HCT116 (cell line): ENCODE measurements around the gene MTCP1.
A peak's percentile ranks its signal among the peaks of the same experiment; 100 is the strongest.

Source experiments
- ATF3 ChIP-seq: IDR thresholded peaks from 2 replicates; pipeline ENCODE4 v1.6.1; 2012
- CBX3 ChIP-seq: IDR thresholded peaks from 2 replicates; pipeline ENCODE4 v1.6.1; 2012; ENCODE audit warnings: low read depth
- CTCF ChIP-seq, 3 experiments: fragments of 200-600 bp in 1 of 3; sonication (generic) in 1 of 3; IDR thresholded peaks in 2 of 3; conservative IDR thresholded peaks in 1 of 3; 2 replicates each; pipeline ENCODE4 v1.5.1; 2012 to 2017; ENCODE audit warnings: low read depth in 2 of 3, low read length in 2 of 3, antibody characterized with exemption in 1 of 3, borderline replicate concordance in 1 of 3, control low read depth in 1 of 3, mild to moderate bottlenecking in 1 of 3, mixed read lengths in 1 of 3, mixed run types in 1 of 3, moderate library complexity in 1 of 3; ENCODE audit not compliant: insufficient read depth in 1 of 3
- EGR1 ChIP-seq: IDR thresholded peaks from 2 replicates; pipeline ENCODE4 v1.6.1; 2012; ENCODE audit warnings: low read depth
- EZH2phosphoT487 ChIP-seq: fragments of 200-600 bp; IDR thresholded peaks from 2 replicates; pipeline ENCODE4 v1.6.1; 2018; ENCODE audit warnings: antibody characterized with exemption, borderline replicate concordance
- POLR2A ChIP-seq: IDR thresholded peaks from 2 replicates; pipeline ENCODE4 v1.7.0; 2011; ENCODE audit warnings: borderline replicate concordance; ENCODE audit not compliant: insufficient read depth, insufficient read length; ENCODE audit errors: extremely low read depth
- POLR2AphosphoS5 ChIP-seq: IDR thresholded peaks from 2 replicates; pipeline ENCODE4 v1.6.1; 2011; ENCODE audit warnings: mild to moderate bottlenecking, low read depth, low read length, moderate library complexity
- RAD21 ChIP-seq: IDR thresholded peaks from 2 replicates; pipeline ENCODE4 v1.6.1; 2012; ENCODE audit warnings: low read depth, mild to moderate bottlenecking
- REST ChIP-seq: IDR thresholded peaks from 2 replicates; pipeline ENCODE4 v1.6.1; 2012; ENCODE audit warnings: low read depth
- SP1 ChIP-seq: IDR thresholded peaks from 2 replicates; pipeline ENCODE4 v1.6.1; 2012; ENCODE audit warnings: low read depth
- SRF ChIP-seq: IDR thresholded peaks from 2 replicates; pipeline ENCODE4 v1.6.1; 2012; ENCODE audit warnings: low read depth
- TCF7L2 ChIP-seq: IDR thresholded peaks from 2 replicates; pipeline ENCODE4 v1.7.0; 2011; ENCODE audit warnings: borderline replicate concordance, inconsistent platforms; ENCODE audit not compliant: insufficient read depth, insufficient read length; ENCODE audit errors: extremely low read depth
- YY1 ChIP-seq: IDR thresholded peaks from 2 replicates; pipeline ENCODE4 v1.6.1; 2011; ENCODE audit warnings: low read length, low read depth, moderate library complexity, mild to moderate bottlenecking; ENCODE audit not compliant: insufficient replicate concordance; ENCODE audit errors: extremely low read depth
- ZBTB33 ChIP-seq: IDR thresholded peaks from 2 replicates; pipeline ENCODE4 v1.6.1; 2011; ENCODE audit warnings: mild to moderate bottlenecking, low read length, moderate library complexity; ENCODE audit not compliant: insufficient replicate concordance; ENCODE audit errors: extremely low read depth

- TF ChIP-seq POLR2A (peak; percentile 58), SP1 (no peak; the same call in 1 of the 2 replicates), CTCF (IDR thresholded peaks at IDR 0.05 in 2 of 3, conservative IDR thresholded peaks at IDR 0.05 in 1 of 3; ENCODE audit: borderline replicate concordance in 1 of 3, insufficient read depth in 1 of 3, low read depth in 2 of 3, low read length in 2 of 3) (no peak), ATF3 (no peak), EZH2phosphoT487 (no peak), ZBTB33 (peak; percentile 90), TCF7L2 (peak; percentile 94), POLR2AphosphoS5 (peak; percentile 81), REST (no peak), YY1 (peak; percentile 84), EGR1 (no peak), SRF (no peak), CBX3 (no peak), RAD21 (no peak)
Observed at GRCh38 chrX:155026727-155027508, 44.0 kb downstream of the MTCP1 start, which contains the start of gene FUNDC2.
